Neural cell (in vitro differentiated cells): ENCODE measurements around the gene CNDP2. TPM values are rescaled to one million over a fixed set of nuclear protein-coding genes. Genes with fewer than 3 reads are reported as not detected.

Source experiments
- H2AFZ ChIP-seq: fragments of 200-600, 300-800 bp; sonication (generic), shearing (Covaris generic); 2 replicates; pipeline ENCODE4 v1.6.0; 2014; ENCODE audit warnings: low read depth, mild to moderate bottlenecking, antibody characterized with exemption, low read length, moderate library complexity
- H3F3A ChIP-seq: fragments of 200-600 bp; shearing (Covaris generic); 2 replicates; pipeline ENCODE4 v1.6.1; 2016; ENCODE audit warnings: mild to moderate bottlenecking, moderate library complexity, mixed read lengths, antibody characterized with exemption, low read length; ENCODE audit not compliant: insufficient read depth, poor library complexity, severe bottlenecking
- H3K27ac ChIP-seq: fragments of 200-600, 300-800 bp; sonication (generic), shearing (Covaris generic); 2 replicates; pipeline ENCODE4 v1.5.1; 2014; ENCODE audit warnings: mild to moderate bottlenecking, low read length, moderate library complexity
- H3K27me3 ChIP-seq: fragments of 300-800, 200-600 bp; sonication (generic), shearing (Covaris generic); 2 replicates; pipeline ENCODE4 v1.6.0; 2014; ENCODE audit warnings: mild to moderate bottlenecking, low read depth, low read length, moderate library complexity; ENCODE audit not compliant: insufficient read depth
- H3K36me3 ChIP-seq: fragments of 300-800, 200-600 bp; sonication (generic), shearing (Covaris generic); 2 replicates; pipeline ENCODE4 v1.5.1; 2014; ENCODE audit warnings: mild to moderate bottlenecking, antibody characterized with exemption, low read length, moderate library complexity; ENCODE audit not compliant: insufficient read depth
- H3K4me2 ChIP-seq: fragments of 300-800, 200-600 bp; sonication (generic), shearing (Covaris generic); 2 replicates; pipeline ENCODE4 v1.6.0; 2014; ENCODE audit warnings: mild to moderate bottlenecking, low read length
- H3K4me3 ChIP-seq: fragments of 300-800, 200-600 bp; sonication (generic), shearing (Covaris generic); 2 replicates; pipeline ENCODE4 v1.5.1; 2014; ENCODE audit warnings: mild to moderate bottlenecking, low read length, moderate library complexity
- H3K79me2 ChIP-seq: fragments of 200-600 bp; shearing (Covaris generic); replicated peaks from 2 replicates; pipeline ENCODE4 v1.6.0; 2014; ENCODE audit warnings: mild to moderate bottlenecking, low read length, moderate library complexity; ENCODE audit not compliant: insufficient read depth
- H3K9ac ChIP-seq: fragments of 300-800, 200-600 bp; sonication (generic), shearing (Covaris generic); 2 replicates; pipeline ENCODE4 v1.6.1; 2016; ENCODE audit warnings: mild to moderate bottlenecking, low read length, mixed read lengths
- H3K9me2 ChIP-seq: fragments of 200-600 bp; shearing (Covaris generic); 2 replicates; pipeline ENCODE4 v1.6.1; 2016; ENCODE audit warnings: mild to moderate bottlenecking, low read length, mixed read lengths; ENCODE audit not compliant: insufficient read depth
- H3K9me3 ChIP-seq: fragments of 200-600, 300-800 bp; sonication (generic), shearing (Covaris generic); 2 replicates; pipeline ENCODE4 v1.6.1; 2016; ENCODE audit warnings: mild to moderate bottlenecking, mixed run types, low read length, moderate library complexity, mixed read lengths
- H4K20me1 ChIP-seq: fragments of 200-600 bp; shearing (Covaris generic); 2 replicates; pipeline ENCODE4 v1.6.1; 2016; ENCODE audit warnings: mild to moderate bottlenecking, mixed run types; ENCODE audit not compliant: insufficient read depth
- CTCF ChIP-seq: fragments of 450-650 bp; IDR thresholded peaks from 2 replicates; pipeline ENCODE4 v1.5.1; 2014; ENCODE audit warnings: antibody characterized with exemption, mild to moderate bottlenecking, moderate library complexity; ENCODE audit not compliant: poor library complexity, severe bottlenecking
- EP300 ChIP-seq: fragments of 450-650 bp; conservative IDR thresholded peaks from 2 replicates; pipeline ENCODE4 v1.6.1; 2014; ENCODE audit warnings: antibody characterized with exemption, mild to moderate bottlenecking, moderate library complexity; ENCODE audit not compliant: poor library complexity, severe bottlenecking
- EZH2 ChIP-seq: fragments of 200-600, 300-800 bp; shearing (Covaris generic), sonication (generic); IDR thresholded peaks from 2 replicates; pipeline ENCODE4 v1.6.1; 2014; ENCODE audit warnings: antibody characterized with exemption, low read length, borderline replicate concordance, mild to moderate bottlenecking; ENCODE audit not compliant: insufficient read depth, poor library complexity, severe bottlenecking
- MXI1 ChIP-seq: fragments of 450-650 bp; conservative IDR thresholded peaks from 2 replicates; pipeline ENCODE4 v1.6.1; 2014; ENCODE audit warnings: antibody characterized with exemption, mild to moderate bottlenecking; ENCODE audit not compliant: poor library complexity, severe bottlenecking
- POLR2AphosphoS5 ChIP-seq: IDR thresholded peaks from 2 replicates; pipeline ENCODE4 v1.6.1; 2012
- RAD21 ChIP-seq: fragments of 450-650 bp; conservative IDR thresholded peaks from 2 replicates; pipeline ENCODE4 v1.6.1; 2014; ENCODE audit warnings: antibody characterized with exemption, mild to moderate bottlenecking, moderate library complexity
- REST ChIP-seq: IDR thresholded peaks from 2 replicates; pipeline ENCODE4 v1.6.1; 2012; ENCODE audit warnings: borderline replicate concordance
- SMC3 ChIP-seq: fragments of 450-650 bp; conservative IDR thresholded peaks from 2 replicates; pipeline ENCODE4 v1.6.1; 2014; ENCODE audit warnings: antibody characterized with exemption, mild to moderate bottlenecking, moderate library complexity; ENCODE audit not compliant: poor library complexity
- TAF1 ChIP-seq: IDR thresholded peaks from 2 replicates; pipeline ENCODE4 v1.6.1; 2012; ENCODE audit warnings: low read depth
- polyA plus RNA-seq: library from polyadenylated mRNA; depleted of rRNA; stranded (reverse); fragments of >200 nt; gene quantifications from 2 replicates; pipeline ENCODE4 v1.2.3, GENCODE V29; 2014

Gene CNDP2
- polyA plus RNA-seq, 1 donor from 2014 or later, result 35.7 TPM

DNA sequence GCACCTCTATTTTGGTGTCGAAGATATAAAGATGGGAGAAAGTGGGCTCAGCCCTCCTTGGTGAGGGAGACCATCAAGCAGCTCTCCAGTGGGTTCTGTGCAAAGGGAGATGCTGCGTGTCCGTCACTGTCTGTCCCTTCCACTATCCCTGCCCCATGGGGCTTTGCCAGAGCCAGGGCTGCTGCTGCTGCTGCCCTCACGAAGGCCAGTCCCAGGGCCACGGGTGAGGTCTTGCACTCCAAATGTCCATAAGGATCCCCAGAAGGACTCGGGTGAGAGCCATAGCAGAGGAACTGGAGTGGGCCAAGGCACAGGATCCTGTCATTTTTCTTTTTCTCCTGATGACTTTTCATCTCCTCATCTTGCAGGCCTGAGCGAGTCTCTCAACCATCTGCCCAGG, 35.3 kb upstream of the CNDP2 start:
- H3K27me3 ChIP-seq, result peaks cover 29% of the 10 kb centered on the region
- H2AFZ ChIP-seq, result no peak overlapping the region
- no peak overlapping the region for H3K9ac ChIP-seq
- no peak overlapping the region for H3K27ac ChIP-seq
- no peaks in the 10 kb centered on the region for H3F3A ChIP-seq
- H3K4me2 ChIP-seq, result no peak overlapping the region
- no peak for TF ChIP-seq REST
- no peak for TF ChIP-seq CTCF
- no peak for TF ChIP-seq SMC3
- TF ChIP-seq RAD21, result no peak
- TF ChIP-seq EZH2, result no peak
- no peak for TF ChIP-seq MXI1
- TF ChIP-seq TAF1, result no peak
- TF ChIP-seq POLR2AphosphoS5, result no peak
- TF ChIP-seq EP300, result no peak
- H3K9me3 ChIP-seq, result peaks cover 3% of the 10 kb centered on the region
- no peaks in the 10 kb centered on the region for H4K20me1 ChIP-seq
- no peak overlapping the region for H3K4me3 ChIP-seq
- H3K9me2 ChIP-seq, result no peaks in the 10 kb centered on the region
- H3K36me3 ChIP-seq, result no peaks in the 10 kb centered on the region
- no peaks in the 10 kb centered on the region for H3K79me2 ChIP-seq

GRCh38 chr18:74463254-74463653, 32.9 kb upstream of the CNDP2 start:
- Histone ChIP-seq H3K4me3 (no peak overlapping the region), H3K4me2 (no peak overlapping the region), H3K79me2 (no peaks in the 10 kb centered on the region), H3K9me3 (peaks cover 3% of the 10 kb centered on the region), H3K9me2 (no peaks in the 10 kb centered on the region), H4K20me1 (no peaks in the 10 kb centered on the region), H3K9ac (no peak overlapping the region), H3K27me3 (peaks cover 7% of the 10 kb centered on the region), H3F3A (no peaks in the 10 kb centered on the region), H3K36me3 (no peaks in the 10 kb centered on the region), H3K27ac (no peak overlapping the region), H2AFZ (no peak overlapping the region)
- TF ChIP-seq EP300 (no peak), MXI1 (no peak), TAF1 (no peak), SMC3 (no peak), CTCF (no peak), RAD21 (no peak)
